ENCODE data around the gene FXYD4. TPM values are rescaled to one million over a fixed set of nuclear protein-coding genes. Genes with fewer than 3 reads are reported as not detected.

FXYD4 gene
- total and polyA plus RNA-seq, 4 experiments from 2014 or later: not detected

DNA sequence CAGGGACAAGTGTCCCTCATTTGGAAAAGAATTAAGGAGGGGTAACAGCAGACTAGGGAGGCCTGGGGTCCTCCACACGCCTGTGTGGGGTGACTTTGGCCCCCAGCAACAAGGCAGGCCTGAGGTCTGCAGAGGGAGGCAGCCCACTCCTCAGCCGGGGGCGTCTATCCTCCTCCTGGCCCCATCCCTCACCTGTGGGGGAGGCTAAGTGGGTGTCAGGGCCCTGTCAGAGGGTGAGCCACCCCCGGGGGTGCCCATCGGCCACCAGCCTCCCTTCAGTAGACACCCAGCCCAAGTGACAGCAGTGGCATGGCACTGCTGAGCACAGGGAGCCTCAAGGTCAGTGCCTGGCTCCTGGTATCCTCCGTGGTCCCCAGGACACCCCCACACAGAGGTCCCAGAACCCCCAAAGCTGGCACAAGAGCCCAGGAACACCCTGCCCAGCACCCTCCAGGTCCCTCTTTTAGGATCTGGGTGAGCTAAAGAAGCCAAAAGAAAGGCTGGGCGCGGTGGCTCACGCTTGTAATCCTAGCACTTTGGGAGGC is 693 bp upstream of the FXYD4 start:
- H3K4me1 ChIP-seq (ENCODE audit: insufficient read depth, low read length): no peaks in the 10 kb centered on the region
- no peaks in the 10 kb centered on the region for H3K9me3 ChIP-seq (ENCODE audit: control insufficient read depth in 1 of 2, low read length in 2 of 2)
- no peak for DNase-seq
- H3K4me1 Mint-ChIP-seq: peaks cover 0 to 9% (median 5%) of the 10 kb centered on the region in 4 donors
- H3K4me3 ChIP-seq (ENCODE audit: low read length in 2 of 2): no peak overlapping the region
- H3K36me3 Mint-ChIP-seq: no peaks in the 10 kb centered on the region
- CTCF ChIA-PET (ENCODE audit: partially characterized antibody): interaction anchor here (0.8 kb wide), 1 partner anchor 166 kb away, joined by 3 read pairs; no protein-coding TSS in a partner anchor
- H3K27ac ChIP-seq (ENCODE audit: low read depth, low read length): no peak overlapping the region
- no peaks in the 10 kb centered on the region for H3K9me3 Mint-ChIP-seq
- H3K4me3 Mint-ChIP-seq: no peak overlapping the region
- POLR2A ChIA-PET (ENCODE audit: partially characterized antibody): interaction anchor here (1.2 kb wide), 1 partner anchor 9 kb away, joined by 3 read pairs; no protein-coding TSS in a partner anchor
- intact Hi-C loops (cut with micrococcal nuclease): no loop called here
- no peak overlapping the region for H3K27ac Mint-ChIP-seq
- H3K27me3 Mint-ChIP-seq: no peaks in the 10 kb centered on the region
- no peaks in the 10 kb centered on the region for H3K36me3 ChIP-seq (ENCODE audit: insufficient read depth, low read length)
- H3K27me3 ChIP-seq (ENCODE audit: insufficient read depth, low read length): no peaks in the 10 kb centered on the region

DNA sequence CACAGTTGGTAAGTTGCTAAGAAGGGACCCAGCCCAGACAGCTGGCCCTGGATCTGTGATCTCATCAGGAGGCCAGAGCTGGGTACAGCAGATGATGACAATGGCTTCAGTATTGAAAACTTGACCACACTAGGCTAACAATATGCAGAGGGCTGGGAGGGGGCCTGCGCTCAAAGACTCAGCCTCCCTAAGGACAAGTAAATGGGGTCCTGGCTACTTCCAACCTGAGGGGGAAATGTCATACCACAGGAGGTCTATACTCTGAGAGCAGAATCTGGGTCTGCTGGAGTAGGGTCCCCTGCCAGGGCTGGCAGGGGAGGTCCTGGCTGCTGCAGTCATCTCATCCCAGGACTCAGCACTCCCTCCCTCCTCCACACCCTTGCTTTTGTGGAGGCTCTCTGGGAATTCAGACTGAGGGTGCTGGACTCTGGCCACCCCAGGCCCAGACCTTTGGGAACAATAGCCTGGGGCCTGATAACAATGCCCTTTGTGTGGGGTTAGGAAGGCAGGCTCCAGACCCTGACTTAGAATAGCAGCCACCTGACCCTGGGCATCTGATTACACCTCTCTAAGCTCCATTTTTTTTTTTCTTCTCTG is 1.4 kb downstream of the FXYD4 start:
- Mint-ChIP-seq H3K9me3 (no peaks in the 10 kb centered on the region), H3K36me3 (no peaks in the 10 kb centered on the region), H3K27ac (no peak overlapping the region), H3K27me3 (no peaks in the 10 kb centered on the region), H3K4me1 (peaks cover 0 to 9% (median 5%) of the 10 kb centered on the region in 4 donors), H3K4me3 (no peak overlapping the region)
- Histone ChIP-seq H3K4me3 (ENCODE audit: low read length in 2 of 2) (no peak overlapping the region), H3K36me3 (ENCODE audit: insufficient read depth, low read length) (no peaks in the 10 kb centered on the region), H3K9me3 (ENCODE audit: control insufficient read depth in 1 of 2, low read length in 2 of 2) (no peaks in the 10 kb centered on the region), H3K4me1 (ENCODE audit: insufficient read depth, low read length) (no peaks in the 10 kb centered on the region), H3K27ac (ENCODE audit: low read depth, low read length) (no peak overlapping the region), H3K27me3 (ENCODE audit: insufficient read depth, low read length) (no peaks in the 10 kb centered on the region)
- CTCF ChIA-PET (ENCODE audit: partially characterized antibody): no interaction called here
- POLR2A ChIA-PET (ENCODE audit: partially characterized antibody): no interaction called here
- DNase-seq: no peak
- intact Hi-C loops (cut with micrococcal nuclease): no loop called here

DNA sequence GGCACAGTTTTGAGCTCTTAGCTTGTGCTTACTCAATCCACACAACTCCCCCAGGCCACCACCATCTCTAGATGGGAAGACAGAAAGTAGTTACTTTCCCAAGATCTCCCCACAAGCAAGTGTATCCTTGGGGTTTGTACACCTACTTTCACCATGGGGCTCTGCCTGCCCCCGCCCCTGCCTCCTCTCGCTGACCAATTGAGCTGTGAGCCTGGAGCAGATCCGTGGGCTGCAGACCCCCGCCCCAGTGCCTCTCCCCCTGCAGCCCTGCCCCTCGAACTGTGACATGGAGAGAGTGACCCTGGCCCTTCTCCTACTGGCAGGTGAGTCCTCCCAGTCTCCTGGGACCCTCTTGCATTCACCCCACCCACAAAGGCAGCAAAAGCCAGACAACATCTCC is 2.0 kb downstream of the FXYD4 start:
- ChIA-PET CTCF (ENCODE audit: partially characterized antibody) (no interaction called here), POLR2A (ENCODE audit: partially characterized antibody) (interaction anchor here (1.0 kb wide), 1 partner anchor 23 kb away, joined by 4 read pairs; no protein-coding TSS in a partner anchor)
- H3K27me3 Mint-ChIP-seq: no peaks in the 10 kb centered on the region
- no peak overlapping the region for H3K4me3 Mint-ChIP-seq
- intact Hi-C loops (cut with micrococcal nuclease): no loop called here
- H3K9me3 Mint-ChIP-seq: no peaks in the 10 kb centered on the region
- no peaks in the 10 kb centered on the region for H3K27me3 ChIP-seq (ENCODE audit: insufficient read depth, low read length)
- no peak for DNase-seq
- no peaks in the 10 kb centered on the region for H3K36me3 Mint-ChIP-seq
- H3K9me3 ChIP-seq (ENCODE audit: control insufficient read depth in 1 of 2, low read length in 2 of 2): no peaks in the 10 kb centered on the region
- no peak overlapping the region for H3K4me3 ChIP-seq (ENCODE audit: low read length in 2 of 2)
- H3K4me1 ChIP-seq (ENCODE audit: insufficient read depth, low read length): no peaks in the 10 kb centered on the region
- peaks cover 0 to 9% (median 5%) of the 10 kb centered on the region in 4 donors for H3K4me1 Mint-ChIP-seq
- no peak overlapping the region for H3K27ac Mint-ChIP-seq
- no peak overlapping the region for H3K27ac ChIP-seq (ENCODE audit: low read depth, low read length)
- no peaks in the 10 kb centered on the region for H3K36me3 ChIP-seq (ENCODE audit: insufficient read depth, low read length)

DNA sequence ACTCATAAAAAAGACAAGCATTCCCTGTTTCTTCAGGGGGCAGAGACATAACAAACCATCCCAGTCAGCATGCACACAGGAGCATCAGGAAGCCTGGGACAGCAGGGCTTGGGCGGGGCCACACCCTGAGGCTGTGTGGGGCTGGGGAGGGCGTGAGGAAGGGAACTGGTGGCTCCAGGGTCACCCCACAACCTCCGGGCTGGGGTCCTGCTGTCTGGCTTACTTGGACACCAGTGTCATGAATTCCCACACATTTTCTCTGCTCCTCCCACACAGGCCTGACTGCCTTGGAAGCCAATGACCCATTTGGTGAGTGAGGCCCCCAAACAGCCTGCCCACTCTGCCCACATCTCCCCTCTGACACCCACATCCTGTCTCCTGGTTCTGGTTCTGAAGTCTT is 2.8 kb downstream of the FXYD4 start:
- H3K27ac Mint-ChIP-seq: peak overlapping the region in 2 of 7 donors; percentile 46 to 63
- Histone ChIP-seq H3K4me3 (ENCODE audit: low read length in 2 of 2) (no peak overlapping the region), H3K36me3 (ENCODE audit: insufficient read depth, low read length) (no peaks in the 10 kb centered on the region), H3K27ac (ENCODE audit: low read depth, low read length) (no peak overlapping the region), H3K4me1 (ENCODE audit: insufficient read depth, low read length) (no peaks in the 10 kb centered on the region), H3K9me3 (ENCODE audit: control insufficient read depth in 1 of 2, low read length in 2 of 2) (no peaks in the 10 kb centered on the region), H3K27me3 (ENCODE audit: insufficient read depth, low read length) (no peaks in the 10 kb centered on the region)
- no peaks in the 10 kb centered on the region for H3K9me3 Mint-ChIP-seq
- DNase-seq: no peak
- intact Hi-C loops (cut with micrococcal nuclease): no loop called here
- CTCF ChIA-PET (ENCODE audit: partially characterized antibody): no interaction called here
- peaks cover 0 to 9% (median 5%) of the 10 kb centered on the region in 4 donors for H3K4me1 Mint-ChIP-seq
- H3K36me3 Mint-ChIP-seq: no peaks in the 10 kb centered on the region
- H3K4me3 Mint-ChIP-seq: no peak overlapping the region
- POLR2A ChIA-PET (ENCODE audit: partially characterized antibody): interaction anchor here (1.0 kb wide), 1 partner anchor 22 kb away, joined by 4 read pairs; no protein-coding TSS in a partner anchor
- no peaks in the 10 kb centered on the region for H3K27me3 Mint-ChIP-seq

DNA sequence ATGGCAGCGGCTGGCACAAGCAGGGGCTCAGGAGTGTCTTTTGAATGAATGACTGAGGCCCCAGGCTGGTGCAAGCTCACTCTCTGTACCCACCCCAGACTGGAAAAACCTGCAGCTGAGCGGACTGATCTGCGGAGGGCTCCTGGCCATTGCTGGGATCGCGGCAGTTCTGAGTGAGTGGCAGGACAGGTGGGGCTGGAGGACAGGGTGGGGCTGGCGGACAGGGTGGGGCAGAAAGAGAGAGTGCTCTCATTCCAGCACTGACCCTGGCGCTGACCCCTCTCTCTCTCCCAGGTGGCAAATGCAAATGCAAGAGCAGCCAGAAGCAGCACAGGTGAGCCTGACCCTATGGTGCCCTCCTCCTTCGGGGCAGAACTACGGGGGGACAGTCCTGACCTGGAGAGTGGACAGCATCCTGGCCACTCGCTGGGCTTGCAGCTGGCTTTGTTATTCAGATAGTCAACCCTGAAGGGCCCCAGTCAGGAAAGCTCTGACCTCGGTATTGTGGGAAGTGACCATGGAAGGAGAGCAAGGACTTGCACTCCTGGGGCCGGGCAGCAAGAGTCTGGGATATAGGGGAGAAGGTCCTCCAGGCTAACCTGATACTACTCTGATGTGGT is 4.1 kb downstream of the FXYD4 start:
- Histone ChIP-seq H3K27ac (ENCODE audit: low read depth, low read length) (no peak overlapping the region), H3K27me3 (ENCODE audit: insufficient read depth, low read length) (no peaks in the 10 kb centered on the region), H3K4me3 (ENCODE audit: low read length in 2 of 2) (no peak overlapping the region), H3K36me3 (ENCODE audit: insufficient read depth, low read length) (no peaks in the 10 kb centered on the region), H3K4me1 (ENCODE audit: insufficient read depth, low read length) (no peaks in the 10 kb centered on the region), H3K9me3 (ENCODE audit: control insufficient read depth in 1 of 2, low read length in 2 of 2) (no peaks in the 10 kb centered on the region)
- CTCF ChIA-PET (ENCODE audit: partially characterized antibody): interaction anchor here (0.7 kb wide), 1 partner anchor 12 kb away, joined by 3 read pairs; no protein-coding TSS in a partner anchor
- H3K27me3 Mint-ChIP-seq: no peaks in the 10 kb centered on the region
- no peaks in the 10 kb centered on the region for H3K9me3 Mint-ChIP-seq
- POLR2A ChIA-PET (ENCODE audit: partially characterized antibody): no interaction called here
- H3K4me3 Mint-ChIP-seq: no peak overlapping the region
- H3K4me1 Mint-ChIP-seq: peaks cover 0 to 9% (median 5%) of the 10 kb centered on the region in 4 donors
- no peaks in the 10 kb centered on the region for H3K36me3 Mint-ChIP-seq
- H3K27ac Mint-ChIP-seq: no peak overlapping the region
- intact Hi-C loops (cut with micrococcal nuclease): no loop called here
- no peak for DNase-seq

DNA sequence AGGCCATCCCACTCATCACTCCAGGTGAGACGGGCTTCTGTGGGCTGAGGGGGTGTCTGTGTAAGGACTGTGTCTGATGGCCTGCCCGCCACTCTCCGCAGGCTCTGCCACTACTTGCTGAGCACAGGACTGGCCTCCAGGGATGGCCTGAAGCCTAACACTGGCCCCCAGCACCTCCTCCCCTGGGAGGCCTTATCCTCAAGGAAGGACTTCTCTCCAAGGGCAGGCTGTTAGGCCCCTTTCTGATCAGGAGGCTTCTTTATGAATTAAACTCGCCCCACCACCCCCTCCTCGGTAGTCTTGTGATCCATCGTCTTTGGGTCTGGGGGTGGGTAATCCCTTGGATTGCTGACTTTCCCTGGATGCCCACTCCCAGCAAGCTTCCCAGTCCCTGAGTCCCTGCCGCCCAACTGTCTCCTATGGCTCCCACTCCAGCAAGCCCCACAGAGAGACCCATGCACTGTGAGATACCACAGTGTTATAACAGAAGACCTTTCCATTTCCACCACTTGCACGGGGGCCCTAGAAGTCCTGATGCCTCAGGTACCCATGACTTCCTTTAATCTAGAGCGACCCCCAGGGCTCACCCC is 4.7 kb downstream of the FXYD4 start:
- Mint-ChIP-seq H3K27me3 (no peaks in the 10 kb centered on the region), H3K27ac (peak overlapping the region in 2 of 7 donors; percentile 58 to 88), H3K4me1 (peaks cover 4 to 13% (median 7%) of the 10 kb centered on the region in 4 donors), H3K36me3 (no peaks in the 10 kb centered on the region), H3K4me3 (no peak overlapping the region), H3K9me3 (no peaks in the 10 kb centered on the region)
- no peak overlapping the region for H3K27ac ChIP-seq (ENCODE audit: low read depth, low read length)
- intact Hi-C loops (cut with micrococcal nuclease): no loop called here
- no peaks in the 10 kb centered on the region for H3K4me1 ChIP-seq (ENCODE audit: insufficient read depth, low read length)
- CTCF ChIA-PET (ENCODE audit: partially characterized antibody): interaction anchor here (0.9 kb wide), 1 partner anchor 83 kb away, joined by 3 read pairs; no protein-coding TSS in a partner anchor
- POLR2A ChIA-PET (ENCODE audit: partially characterized antibody): no interaction called here
- H3K9me3 ChIP-seq (ENCODE audit: control insufficient read depth in 1 of 2, low read length in 2 of 2): no peaks in the 10 kb centered on the region
- no peaks in the 10 kb centered on the region for H3K36me3 ChIP-seq (ENCODE audit: insufficient read depth, low read length)
- H3K4me3 ChIP-seq (ENCODE audit: low read length in 2 of 2): no peak overlapping the region
- DNase-seq: no peak
- no peaks in the 10 kb centered on the region for H3K27me3 ChIP-seq (ENCODE audit: insufficient read depth, low read length)

DNA sequence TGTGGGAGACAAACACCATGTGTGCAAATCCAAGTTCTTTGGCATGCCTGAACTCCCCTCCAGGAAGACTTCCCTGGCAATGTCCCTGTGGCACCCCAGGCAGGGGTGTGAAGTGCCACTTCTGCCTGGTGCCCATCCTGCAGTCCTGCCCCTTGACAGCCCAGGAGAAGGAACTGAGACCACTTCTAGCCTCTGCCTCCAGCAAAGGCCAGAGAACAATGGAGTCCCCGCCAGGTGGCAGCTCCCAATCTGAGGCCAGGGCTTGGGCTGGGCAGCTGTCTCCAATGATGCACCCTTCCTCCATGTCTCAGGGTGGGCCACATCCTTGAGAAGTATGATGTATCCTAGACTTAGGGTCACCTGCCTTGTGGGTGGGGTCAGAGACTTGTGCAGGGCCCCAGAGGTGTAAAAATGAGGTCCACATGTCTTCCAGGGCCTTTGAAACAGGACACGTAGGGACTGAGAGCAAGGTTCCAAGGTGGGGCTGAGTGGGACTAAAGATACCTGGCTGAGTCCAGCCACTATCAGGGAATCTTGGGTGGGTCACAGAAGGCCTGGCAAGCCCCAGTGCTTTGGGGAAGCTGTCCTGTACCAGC is 5.5 kb downstream of the FXYD4 start:
- intact Hi-C loops (cut with micrococcal nuclease): no loop called here
- H3K36me3 ChIP-seq (ENCODE audit: insufficient read depth, low read length): no peaks in the 10 kb centered on the region
- CTCF ChIA-PET (ENCODE audit: partially characterized antibody): interaction anchor here (0.9 kb wide), 1 partner anchor 83 kb away, joined by 3 read pairs; no protein-coding TSS in a partner anchor
- DNase-seq: no peak
- no peaks in the 10 kb centered on the region for H3K36me3 Mint-ChIP-seq
- H3K27ac ChIP-seq (ENCODE audit: low read depth, low read length): no peak overlapping the region
- POLR2A ChIA-PET (ENCODE audit: partially characterized antibody): no interaction called here
- H3K4me3 Mint-ChIP-seq: no peak overlapping the region
- no peaks in the 10 kb centered on the region for H3K27me3 ChIP-seq (ENCODE audit: insufficient read depth, low read length)
- no peaks in the 10 kb centered on the region for H3K4me1 ChIP-seq (ENCODE audit: insufficient read depth, low read length)
- peaks cover 4 to 13% (median 7%) of the 10 kb centered on the region in 4 donors for H3K4me1 Mint-ChIP-seq
- no peak overlapping the region for H3K4me3 ChIP-seq (ENCODE audit: low read length in 2 of 2)
- H3K27ac Mint-ChIP-seq: peak overlapping the region in 2 of 7 donors; percentile 58 to 88
- no peaks in the 10 kb centered on the region for H3K9me3 Mint-ChIP-seq
- no peaks in the 10 kb centered on the region for H3K27me3 Mint-ChIP-seq
- no peaks in the 10 kb centered on the region for H3K9me3 ChIP-seq (ENCODE audit: control insufficient read depth in 1 of 2, low read length in 2 of 2)

Measured in CD4-positive, alpha-beta memory T cell (primary cell).